GM18511 (cell line): ENCODE results near the gene LRRN4.
"Not testable (repeated sequence)": the region's sequence is repeated elsewhere in the genome, so short reads cannot be mapped to it uniquely, and the experiment has no call there.

Source experiments
- ATAC-seq: cut with Tn5 transposase; IDR thresholded peaks from one replicate; pipeline ENCODE4 v1.9.1; 2021; ENCODE audit warnings: mild to moderate bottlenecking, moderate library complexity; ENCODE audit not compliant: unreplicated experiment

The LRRN4 gene

GRCh38 chr20:6060213-6060612 lies 6.4 kb upstream of the LRRN4 start:
- no peak for ATAC-seq

DNA sequence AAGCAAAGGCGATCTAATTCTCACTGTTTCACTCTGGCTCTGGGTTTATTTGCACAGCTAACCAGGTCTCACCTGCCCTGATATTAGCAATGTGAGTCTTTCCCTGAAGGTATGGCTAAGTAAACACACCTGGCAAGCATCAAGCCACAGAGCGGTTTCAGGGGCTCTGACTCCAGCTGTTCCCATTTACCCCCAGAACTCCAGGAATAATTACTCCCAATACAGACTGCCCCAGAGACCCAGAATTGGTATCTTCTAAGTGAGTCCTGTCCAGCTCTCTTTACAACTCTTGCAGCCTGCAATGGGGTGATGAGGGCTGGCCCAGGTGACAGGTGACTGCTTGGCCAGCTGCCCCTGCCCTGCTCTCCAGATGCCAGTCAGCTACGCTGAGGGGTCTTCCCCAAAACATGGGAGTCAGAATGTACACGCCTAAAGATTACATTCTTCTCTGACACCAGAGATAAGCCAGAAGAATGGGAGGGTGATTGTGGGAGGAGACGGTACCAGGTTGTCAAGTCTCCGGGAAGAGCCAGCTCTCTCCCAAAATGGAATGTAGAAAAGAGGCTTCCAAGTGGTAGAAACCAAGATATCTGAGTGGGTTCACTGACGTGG lies 4.9 kb upstream of the LRRN4 start:
- ATAC-seq, result no peak

GRCh38 chr20:6057691-6058090 lies 3.8 kb upstream of the LRRN4 start:
- no peak for ATAC-seq

- ATAC-seq, result no peak
Measured at GRCh38 chr20:6057139-6057538, 3.3 kb upstream of the LRRN4 start.

DNA sequence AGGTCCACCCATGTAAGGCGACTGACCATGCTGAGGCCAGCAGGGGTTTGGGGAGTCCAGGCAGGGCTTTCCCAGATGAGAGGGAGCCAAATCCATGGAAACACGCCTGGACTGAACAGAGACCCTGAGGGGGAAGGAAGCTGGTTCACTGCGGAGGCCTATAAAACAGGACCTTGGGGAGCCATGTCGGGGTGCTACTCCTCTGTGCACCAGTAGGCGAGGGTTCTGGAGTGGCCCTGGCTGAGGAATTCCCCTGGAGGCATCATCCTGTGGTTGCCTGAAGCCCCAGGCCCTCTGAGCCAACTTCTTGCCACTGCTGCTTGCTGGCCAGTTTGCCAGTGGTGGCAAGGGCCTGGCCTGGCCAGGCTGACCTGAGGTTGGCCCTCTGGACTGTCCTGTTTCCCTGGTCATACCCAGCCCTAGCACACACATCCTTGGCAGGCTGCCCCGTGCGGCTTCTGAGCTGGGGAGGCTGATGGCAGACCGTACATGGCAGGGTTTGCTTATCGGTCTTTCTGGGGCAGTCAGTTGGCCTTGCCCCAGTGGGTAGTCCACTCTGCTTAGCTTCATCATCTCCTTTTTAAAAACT lies 2.2 kb upstream of the LRRN4 start:
- no peak for ATAC-seq

GRCh38 chr20:6055161-6055783 lies 1.4 kb upstream of the LRRN4 start:
- ATAC-seq, result no peak

GRCh38 chr20:6054689-6055051 lies 810 bp upstream of the LRRN4 start:
- ATAC-seq, result not testable (repeated sequence)

GRCh38 chr20:6053064-6053775 lies 640 bp downstream of the LRRN4 start:
- ATAC-seq, result no peak

GRCh38 chr20:6051505-6051904 lies 2.4 kb downstream of the LRRN4 start:
- no peak for ATAC-seq

DNA sequence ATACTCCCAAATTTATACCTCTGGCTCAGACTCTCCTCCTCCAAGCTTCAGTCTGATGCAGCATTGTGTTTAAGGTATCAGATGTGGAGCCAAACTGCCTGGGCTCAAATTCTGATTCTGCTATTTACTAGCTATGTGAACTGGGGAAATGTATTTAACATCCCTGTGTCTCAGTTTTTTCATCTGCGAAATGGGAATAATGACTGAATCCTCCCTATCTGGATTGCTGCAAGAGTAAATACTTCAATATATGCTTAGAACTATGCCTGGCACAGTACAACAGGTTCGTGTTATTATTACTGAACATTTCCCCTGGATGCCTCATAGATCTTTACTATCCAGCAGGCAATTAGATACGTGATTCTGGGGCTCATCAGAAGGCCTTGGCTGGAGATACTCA lies 5.5 kb downstream of the LRRN4 start:
- no peak for ATAC-seq

DNA sequence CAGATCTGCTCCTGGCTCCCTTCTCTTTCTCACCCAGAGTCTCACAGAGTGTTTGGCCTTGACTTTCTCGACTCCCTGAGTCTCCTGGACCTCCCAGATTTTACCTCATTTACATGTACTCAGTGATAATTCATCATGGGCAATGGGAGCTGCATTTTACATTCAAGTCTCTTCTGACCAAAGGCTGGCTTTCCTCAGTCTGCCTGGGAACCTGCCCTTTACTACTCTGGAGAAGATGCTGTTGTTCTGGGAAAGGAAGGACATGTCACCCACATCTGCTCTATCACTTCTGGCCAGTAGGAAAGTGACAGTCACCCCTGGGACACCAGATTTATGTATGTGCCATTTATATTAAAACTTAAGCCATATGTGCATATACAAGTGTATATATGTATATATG lies 7.4 kb downstream of the LRRN4 start:
- ATAC-seq, result no peak

DNA sequence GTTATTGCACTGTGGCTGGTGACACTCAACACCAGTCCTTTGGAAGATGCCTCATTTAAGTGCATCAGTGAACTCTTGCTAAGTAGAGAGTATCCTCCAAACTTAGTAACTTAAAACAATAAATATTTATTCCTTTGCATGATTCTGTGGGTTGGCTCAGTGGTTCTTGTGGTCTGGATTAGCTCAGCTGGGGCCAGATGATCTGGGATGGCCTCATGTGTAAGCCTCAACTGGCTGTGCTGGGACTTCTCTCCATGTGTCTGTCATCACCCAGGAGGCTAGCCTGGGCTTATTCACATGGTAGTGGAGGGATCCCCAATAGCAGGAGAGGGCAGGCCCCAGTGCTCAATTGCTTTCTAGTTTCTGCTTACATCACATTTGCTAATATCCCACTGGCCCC lies 8.3 kb downstream of the LRRN4 start:
- ATAC-seq, result no peak

- no peak for ATAC-seq
Measured at GRCh38 chr20:6044115-6044514, 9.7 kb downstream of the LRRN4 start.

GRCh38 chr20:6041808-6042265 lies 12.0 kb downstream of the LRRN4 start:
- ATAC-seq, result no peak

GRCh38 chr20:6040958-6041807 lies 12.7 kb downstream of the LRRN4 start:
- no peak for ATAC-seq

GRCh38 chr20:6040540-6040939 lies 13.3 kb downstream of the LRRN4 start:
- no peak for ATAC-seq

DNA sequence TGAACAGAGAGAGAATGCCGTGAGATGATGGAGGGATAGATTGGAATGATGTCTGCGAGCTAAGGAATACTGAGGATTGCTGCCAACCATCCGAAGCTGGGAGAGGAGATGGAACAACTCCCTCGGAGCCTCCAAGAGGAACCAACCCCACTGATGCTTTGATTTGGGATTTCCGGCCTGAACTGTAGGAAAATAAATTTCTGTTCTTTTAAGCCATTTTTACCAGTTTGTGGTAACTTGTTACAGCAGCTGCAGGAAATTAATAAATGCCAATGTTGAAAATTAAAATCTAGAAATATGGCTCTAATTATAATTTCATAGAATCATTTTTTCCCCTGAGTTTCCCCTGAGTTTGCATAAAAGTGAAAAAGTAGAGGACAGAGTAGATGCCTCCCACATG lies 14.1 kb downstream of the LRRN4 start:
- ATAC-seq, result no peak

DNA sequence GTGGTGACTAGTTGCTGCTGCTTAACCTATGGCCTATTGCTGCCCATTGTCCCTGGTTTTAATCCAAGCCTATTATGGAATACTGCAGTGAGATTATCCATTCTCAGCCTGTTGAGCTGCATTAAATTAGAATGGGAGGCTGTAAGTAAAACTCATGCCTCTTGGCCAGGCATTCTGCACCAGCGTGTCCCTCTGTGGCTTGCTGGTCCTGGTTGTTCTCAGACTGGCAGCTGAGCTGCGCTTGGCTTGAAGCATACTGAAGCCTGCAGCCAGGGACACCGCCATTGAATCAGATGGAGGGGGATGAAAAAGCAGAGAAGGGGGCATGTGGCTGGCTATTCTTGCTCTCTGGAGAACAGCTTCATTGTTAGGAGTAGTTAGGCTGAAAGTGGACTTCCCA lies 15.6 kb downstream of the LRRN4 start:
- ATAC-seq, result no peak

- ATAC-seq, result no peak
Measured at GRCh38 chr20:6037082-6037481, 16.8 kb downstream of the LRRN4 start.

DNA sequence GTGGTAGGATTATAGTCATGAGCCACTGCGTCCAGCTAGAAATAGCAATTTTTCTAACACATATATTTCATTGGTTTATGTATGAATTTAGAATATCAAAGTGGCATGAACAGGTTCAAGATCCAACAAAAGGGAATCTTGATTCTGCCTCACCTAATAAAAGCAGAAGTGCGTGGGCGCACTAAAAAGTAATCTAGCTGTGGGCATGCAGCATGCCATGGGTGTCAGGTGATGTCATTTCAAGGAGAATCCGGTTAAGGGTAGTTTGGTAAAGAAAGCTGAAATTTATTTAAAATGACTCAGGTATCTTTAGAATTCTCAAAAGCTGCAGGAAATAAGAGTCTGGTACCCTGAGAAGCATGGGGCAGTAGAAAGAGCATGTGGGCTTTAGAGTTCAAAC lies 17.6 kb downstream of the LRRN4 start:
- no peak for ATAC-seq
